NCI-H1930 (cell line): ENCODE measurements around the gene FAF1.

Source experiments
- DNase-seq, 2 experiments: peaks; one replicate each; lab custom pipeline; 2025; lab: John Stamatoyannopoulos, UW

FAF1 gene

DNA sequence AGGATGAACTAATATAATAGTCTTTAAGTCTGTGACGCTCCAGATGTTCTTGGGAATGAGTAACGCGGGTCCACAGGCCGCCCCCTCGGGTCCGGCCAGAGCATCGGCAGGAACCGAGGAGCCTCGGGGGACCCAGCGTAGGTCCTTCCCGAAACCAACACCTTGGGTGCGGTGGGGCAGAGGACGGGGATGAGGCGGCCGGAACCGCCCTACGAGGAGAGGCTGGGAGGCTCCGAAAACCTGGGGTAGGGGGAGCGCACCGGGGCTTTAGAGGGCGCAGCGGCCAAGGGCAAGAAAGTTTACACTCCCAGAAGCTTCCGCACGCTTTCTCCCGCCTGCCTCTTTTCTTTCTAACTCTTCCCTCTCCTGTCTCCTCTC is 543.9 kb downstream of the FAF1 start:
- DNase-seq, result no peak

DNA sequence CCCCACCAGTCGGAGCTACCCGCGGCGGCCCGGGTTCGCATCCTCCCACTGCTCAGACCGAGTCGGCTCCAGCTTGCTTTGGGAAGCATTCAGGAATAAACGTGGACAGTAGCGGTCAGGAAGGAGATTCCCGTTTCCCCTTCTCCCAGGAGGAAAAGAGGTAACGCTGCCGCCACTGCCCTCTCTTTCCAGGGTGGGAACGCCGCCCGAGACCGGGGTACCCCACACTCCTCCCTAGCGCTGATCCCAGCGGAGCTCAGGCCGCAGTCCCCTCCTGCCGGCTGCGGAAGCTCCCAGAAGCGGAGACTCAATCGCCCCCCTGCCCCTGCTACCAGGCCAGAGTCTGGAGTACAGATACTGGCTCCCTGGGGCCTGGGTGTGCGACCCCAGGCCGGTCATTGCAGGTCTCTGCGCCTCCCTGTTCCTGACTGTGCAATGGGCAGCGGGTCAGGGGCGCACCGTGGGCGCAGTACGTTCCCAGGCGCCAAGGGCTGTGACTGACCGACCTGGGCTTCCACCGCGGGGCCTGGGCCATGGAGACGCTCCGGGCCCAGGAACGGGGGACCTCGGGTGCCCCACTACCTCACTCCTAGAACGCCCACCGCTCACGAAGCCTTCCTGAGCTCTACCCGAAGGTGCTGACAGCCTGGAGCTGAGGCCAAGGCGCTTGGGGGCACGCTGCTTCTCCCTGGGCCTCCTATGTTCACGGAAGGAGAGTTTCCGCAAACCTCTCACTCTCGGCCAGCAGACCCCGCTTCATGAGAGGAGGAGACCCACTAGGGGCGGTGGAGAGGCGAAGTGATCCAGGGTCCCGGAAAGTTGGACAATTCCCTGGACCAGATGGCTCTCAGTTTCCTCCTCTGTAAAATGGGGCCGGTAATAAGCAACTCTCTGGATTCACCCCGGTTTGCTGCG is 544.6 kb downstream of the FAF1 start:
- no peak for DNase-seq

DNA sequence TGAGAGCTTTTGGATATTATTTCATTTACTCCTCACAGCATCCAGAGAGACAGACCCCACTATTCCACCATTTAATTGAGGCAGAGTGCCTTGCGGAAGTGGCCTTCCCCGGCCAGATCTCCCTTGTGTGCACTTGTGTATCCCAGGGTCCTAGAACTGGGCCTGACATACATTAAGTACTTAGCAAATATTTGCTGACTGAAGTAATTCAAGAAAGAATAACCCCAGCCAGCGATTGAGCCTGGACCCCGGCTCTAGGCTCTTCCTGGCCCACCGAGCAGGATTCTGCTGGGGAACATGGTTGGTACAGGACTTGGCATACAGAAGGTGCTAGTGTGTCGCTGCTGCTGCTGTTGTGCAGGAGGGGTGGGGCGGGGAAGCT is 545.2 kb downstream of the FAF1 start:
- DNase-seq, result no peak

DNA sequence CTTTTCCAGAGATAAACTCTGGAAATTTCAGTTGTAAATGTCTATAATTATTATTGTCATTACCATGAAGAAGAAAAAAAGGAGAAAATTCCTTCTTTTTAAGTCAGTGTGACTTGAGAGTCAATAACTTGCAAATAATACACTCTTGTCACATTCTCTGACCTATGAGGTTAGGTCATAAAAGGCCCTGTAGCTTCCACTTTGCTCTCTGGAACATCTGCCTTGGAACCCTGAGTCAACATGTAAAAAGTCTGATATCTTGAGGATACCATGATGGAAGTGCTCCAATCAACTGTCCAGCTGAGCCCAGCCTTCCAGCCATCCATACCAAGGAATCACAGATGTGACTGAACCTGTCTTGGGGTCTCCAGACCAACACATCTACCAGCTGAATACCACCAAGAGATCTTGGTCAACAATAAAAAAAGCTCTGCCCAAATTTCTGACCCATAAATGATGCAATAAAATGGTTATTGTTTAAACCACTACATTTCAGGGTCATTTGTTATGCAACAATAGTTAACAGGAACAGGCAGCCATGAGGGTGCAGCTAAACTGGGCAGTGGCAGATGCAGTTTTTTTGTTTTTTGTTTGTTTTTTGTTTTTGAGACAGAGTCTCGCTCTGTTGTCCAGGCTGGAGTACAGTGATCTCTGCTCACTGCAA is 547.1 kb downstream of the FAF1 start:
- no peak for DNase-seq

DNA sequence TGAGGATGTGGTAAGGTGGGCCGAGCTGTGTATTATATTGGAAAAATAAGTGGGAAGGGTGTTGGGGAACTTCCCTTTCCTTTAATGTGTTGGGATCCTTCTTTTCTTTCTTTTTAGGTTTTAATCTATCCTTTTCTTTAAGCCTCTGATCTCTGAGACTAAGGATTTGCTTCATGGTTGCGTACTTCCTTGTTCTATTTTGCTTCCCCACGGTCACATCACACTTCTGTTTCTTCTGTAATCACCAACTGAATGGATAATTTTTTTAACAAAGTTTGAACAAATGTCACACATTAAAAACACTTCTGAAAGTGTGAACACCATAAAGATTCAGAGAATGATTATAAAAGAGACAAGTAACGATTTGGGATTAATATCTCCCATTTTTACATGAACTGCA is 554.3 kb downstream of the FAF1 start:
- no peak for DNase-seq

DNA sequence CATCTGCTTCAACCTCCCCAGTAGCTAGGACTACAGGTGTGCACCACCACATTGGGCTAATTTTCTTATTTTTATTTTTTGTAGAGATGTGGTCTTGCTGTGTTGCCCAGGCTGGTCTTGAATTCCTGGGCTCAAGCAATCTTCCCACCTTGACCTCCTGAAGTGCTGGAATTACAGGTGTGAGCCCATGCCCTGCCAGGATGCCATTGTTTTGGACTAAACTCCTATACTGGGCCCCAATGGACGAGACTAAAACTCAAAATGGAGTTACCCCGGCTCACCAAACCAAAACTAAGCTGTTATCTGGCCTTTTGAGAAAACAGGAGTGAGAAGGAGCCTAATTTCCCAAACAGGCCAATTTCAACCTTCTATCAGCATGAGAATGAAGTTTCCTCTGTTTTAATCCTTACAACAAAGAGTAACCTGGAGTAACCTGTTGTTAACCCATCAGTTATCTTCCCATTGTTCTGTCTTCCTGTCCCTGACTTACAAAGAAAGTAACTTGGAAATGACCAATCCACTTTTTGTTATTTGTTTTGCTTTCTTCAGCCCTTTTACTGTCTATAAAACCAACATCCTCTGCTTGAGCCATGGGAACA is 566.4 kb downstream of the FAF1 start:
- no peak for DNase-seq
